MCF 10A (cell line): ENCODE data around the gene TMEM117. TPM values are rescaled to one million over a fixed set of nuclear protein-coding genes. Genes with fewer than 3 reads are reported as not detected.

Experiments used
- Bru-seq: library from RNA; stranded (reverse); fragments of 400-500 nt; gene quantifications from one replicate; lab custom pipeline; 2021; lab: Mats Ljungman, UMichigan
- BruChase-seq, 2 experiments: library from RNA; stranded (reverse); fragments of 400-500 nt; gene quantifications; one replicate each; lab custom pipeline; 2021; lab: Mats Ljungman, UMichigan
- BruUV-seq: library from RNA; stranded (reverse); fragments of 400-500 nt; replicated peaks from 2 replicates; lab custom pipeline; 2021; lab: Mats Ljungman, UMichigan
- CTCF ChIA-PET: fragments of 300-600 bp; sonication (Branson Sonifier 250); formaldehyde crosslinking; extraction: SDS; loops from one replicate; lab custom pipeline; 2021; ENCODE audit warnings: antibody characterized with exemption, inconsistent platforms; lab: Yijun Ruan, JAX
- POLR2A ChIA-PET: fragments of 300-600, 350-650 bp; sonication (Branson Sonifier 250); formaldehyde crosslinking; extraction: SDS; loops from one replicate; lab custom pipeline; 2020; ENCODE audit warnings: antibody characterized with exemption, inconsistent platforms; lab: Yijun Ruan, JAX
- DNase-seq: peaks from one replicate; pipeline ENCODE4 v3.0.0-alpha.2; 2018; ENCODE audit not compliant: unreplicated experiment
- H3K27ac Mint-ChIP-seq: one replicate; pipeline ENCODE4 v1.8.0; 2022; ENCODE audit warnings: mild to moderate bottlenecking, low read depth, mixed read lengths; ENCODE audit not compliant: unreplicated experiment
- H3K27me3 Mint-ChIP-seq: one replicate; pipeline ENCODE4 v1.8.0; 2022; ENCODE audit warnings: mixed read lengths; ENCODE audit not compliant: insufficient read depth, unreplicated experiment
- H3K36me3 Mint-ChIP-seq: one replicate; pipeline ENCODE4 v1.8.0; 2022; ENCODE audit warnings: mild to moderate bottlenecking, moderate library complexity, mixed read lengths; ENCODE audit not compliant: insufficient read depth, unreplicated experiment
- H3K4me1 Mint-ChIP-seq: one replicate; pipeline ENCODE4 v1.8.0; 2022; ENCODE audit warnings: mixed read lengths; ENCODE audit not compliant: insufficient read depth, unreplicated experiment
- H3K4me3 Mint-ChIP-seq: one replicate; pipeline ENCODE4 v1.8.0; 2022; ENCODE audit warnings: mild to moderate bottlenecking, moderate library complexity, mixed read lengths; ENCODE audit not compliant: unreplicated experiment
- H3K9me3 Mint-ChIP-seq: one replicate; pipeline ENCODE4 v1.8.0; 2022; ENCODE audit warnings: mixed read lengths; ENCODE audit not compliant: unreplicated experiment
- CTCF ChIP-seq: fragments of 200-600 bp; IDR thresholded peaks from one replicate; pipeline ENCODE4 v1.8.0; 2022; ENCODE audit warnings: antibody characterized with exemption, mild to moderate bottlenecking; ENCODE audit not compliant: unreplicated experiment
- intact Hi-C: fragments of 100-400 bp; cut with micrococcal nuclease; formaldehyde crosslinking; loops from 2 replicates; pipeline ENCODE4 v1.14.1; 2022
- long read RNA-seq: library from polyadenylated mRNA; stranded (forward); transcript quantifications from one replicate; pipeline ENCODE4 v2.0.0, GENCODE V29; 2022
- total RNA-seq: library from RNA; stranded (reverse); gene quantifications from 2 replicates; pipeline ENCODE4 v1.2.3, GENCODE V29; 2022

The TMEM117 gene
- total RNA-seq: 3.2 and 4.3 TPM in 2 replicates
- Bru-seq, nascent RNA: percentile 54 among the genes with signal in this experiment
- BruChase-seq, experiment 1, labeled RNA remaining after a 6-hour chase: percentile 43 among the genes with signal in this experiment
- percentile 50 among the genes with signal in this experiment for BruChase-seq, experiment 2, labeled RNA remaining after a 2-hour chase
- long read RNA-seq, partial matches to known transcripts: 0 of 6 reads
- long read RNA-seq, other reads (novel, unspliced or antisense): 2 of 6 reads

- intact Hi-C loops: loop anchor here (1.0 kb wide), 1 partner anchor 30 kb away; the partner anchor contains the start of gene TWF1
- peak; percentile 51 for DNase-seq
- CTCF ChIA-PET: interaction anchor here (0.5 to 1.6 kb wide), 6 partner anchors 12 to 328 kb away, joined by 3 to 5 read pairs (median 4); no protein-coding TSS in a partner anchor
Measured at GRCh38 chr12:43835656-43836474, at the start of gene TMEM117. Gene TMEM117, plus strand, starts transcription at chr12:43836081.

GRCh38 chr12:43786899-43787693, 48.8 kb upstream of the TMEM117 start:
- Mint-ChIP-seq H3K9me3 (peaks cover 6% of the 10 kb centered on the region), H3K27ac (no peak overlapping the region), H3K27me3 (no peaks in the 10 kb centered on the region), H3K4me3 (no peak overlapping the region), H3K36me3 (peaks cover 36% of the 10 kb centered on the region), H3K4me1 (no peaks in the 10 kb centered on the region)
- no peak for DNase-seq
- BruUV-seq: TSS peak; percentile 33
- intact Hi-C loops: no loop called here
- ChIA-PET POLR2A (interaction anchor here (0.5 to 1.1 kb wide), 3 partner anchors 10 to 28 kb away, joined by 3 to 4 read pairs (median 3); partner anchors contain the start of gene IRAK4), CTCF (no interaction called here)
- no peak for TF ChIP-seq CTCF

More at GRCh38 chr12:43835656-43836474, at the start of gene TMEM117:
- H3K4me1 Mint-ChIP-seq: peaks cover 15% of the 10 kb centered on the region
- H3K27me3 Mint-ChIP-seq: no peaks in the 10 kb centered on the region
- H3K36me3 Mint-ChIP-seq: no peaks in the 10 kb centered on the region
- no TSS peak for BruUV-seq
- H3K9me3 Mint-ChIP-seq: no peaks in the 10 kb centered on the region
- POLR2A ChIA-PET: interaction anchor here (0.6 to 10.5 kb wide), 13 partner anchors 12 to 78 kb away, joined by 3 to 152 read pairs (median 5); partner anchors contain the start of gene TWF1
- TF ChIP-seq CTCF: no peak
- H3K4me3 Mint-ChIP-seq: peak within 1 kb of the TSS; percentile 59
- H3K27ac Mint-ChIP-seq: peak within 1 kb of the TSS; percentile 21

GRCh38 chr12:43789941-43790340, 45.9 kb upstream of the TMEM117 start:
- H3K36me3 Mint-ChIP-seq: peaks cover 24% of the 10 kb centered on the region
- POLR2A ChIA-PET: interaction anchor here (1.8 kb wide), 1 partner anchor 9 kb away, joined by 4 read pairs; no protein-coding TSS in a partner anchor
- H3K4me1 Mint-ChIP-seq: no peaks in the 10 kb centered on the region
- CTCF ChIA-PET: interaction anchor here (0.6 kb wide), 1 partner anchor 92 kb away, joined by 3 read pairs; no protein-coding TSS in a partner anchor
- BruUV-seq: no TSS peak
- peaks cover 9% of the 10 kb centered on the region for H3K9me3 Mint-ChIP-seq
- peak overlapping the region; percentile 49 for H3K27ac Mint-ChIP-seq
- no peak for TF ChIP-seq CTCF
- intact Hi-C loops: no loop called here
- H3K4me3 Mint-ChIP-seq: no peak overlapping the region
- DNase-seq: peak; percentile 10
- no peaks in the 10 kb centered on the region for H3K27me3 Mint-ChIP-seq
